GM23338 (cell line): Measurements from ENCODE around the gene GDPD4. TPM values are rescaled to one million over a fixed set of nuclear protein-coding genes. Genes with fewer than 3 reads are reported as not detected.

ENCODE experiments used
- ATAC-seq: fragments of 200-7000 bp; cut with Tn5 transposase; 3 replicates; pipeline ENCODE4 v1.9.1; 2020
- DNase-seq: peaks from one replicate; pipeline ENCODE4 v3.0.0-alpha.2; 2015; ENCODE audit warnings: low spot score
- H2AFZ ChIP-seq: fragments of 200-600 bp; sonication (generic); 2 replicates; pipeline ENCODE4 v1.8.0; 2016; ENCODE audit warnings: antibody characterized with exemption, mild to moderate bottlenecking, moderate library complexity
- H3F3A ChIP-seq: fragments of 200-600 bp; sonication (generic); replicated peaks from 2 replicates; pipeline ENCODE4 v1.8.0; 2017; ENCODE audit warnings: antibody characterized with exemption, mixed run types, low read depth
- H3K27ac ChIP-seq: fragments of 200-600 bp; sonication (generic); 2 replicates; pipeline ENCODE4 v1.6.1; 2016; ENCODE audit warnings: low read depth
- H3K27me3 ChIP-seq: fragments of 200-600 bp; sonication (generic); 2 replicates; pipeline ENCODE4 v1.8.0; 2016; ENCODE audit warnings: mild to moderate bottlenecking, mixed run types, moderate library complexity; ENCODE audit not compliant: insufficient read depth
- H3K36me3 ChIP-seq: fragments of 200-600 bp; sonication (generic); 2 replicates; pipeline ENCODE4 v1.8.0; 2016; ENCODE audit warnings: mild to moderate bottlenecking; ENCODE audit not compliant: insufficient read depth
- H3K4me1 ChIP-seq: fragments of 200-600 bp; sonication (generic); 2 replicates; pipeline ENCODE4 v1.8.0; 2016; ENCODE audit warnings: mild to moderate bottlenecking, moderate library complexity; ENCODE audit not compliant: insufficient read depth
- H3K4me2 ChIP-seq: fragments of 200-600 bp; sonication (generic); 2 replicates; pipeline ENCODE4 v1.7.1; 2017; ENCODE audit warnings: mixed run types
- H3K4me3 ChIP-seq: fragments of 200-600 bp; sonication (generic); 2 replicates; pipeline ENCODE4 v1.6.1; 2016; ENCODE audit warnings: mixed run types
- H3K79me2 ChIP-seq: fragments of 200-600 bp; sonication (generic); replicated peaks from 2 replicates; pipeline ENCODE4 v1.8.0; 2017; ENCODE audit warnings: mild to moderate bottlenecking; ENCODE audit not compliant: insufficient read depth
- H3K9me2 ChIP-seq: fragments of 200-600 bp; sonication (generic); 2 replicates; pipeline ENCODE4 v1.8.0; 2017; ENCODE audit not compliant: insufficient read depth
- H4K20me1 ChIP-seq: fragments of 200-600 bp; sonication (generic); replicated peaks from 2 replicates; pipeline ENCODE4 v1.8.0; 2017; ENCODE audit warnings: mild to moderate bottlenecking; ENCODE audit not compliant: insufficient read depth
- H3K27ac Mint-ChIP-seq: 2 replicates; pipeline ENCODE4 v1.8.0; 2020; ENCODE audit warnings: inconsistent platforms, mild to moderate bottlenecking, moderate library complexity, mixed read lengths
- H3K27me3 Mint-ChIP-seq: 3 replicates; pipeline ENCODE4 v1.8.0; 2022; ENCODE audit warnings: low read depth, mild to moderate bottlenecking, moderate library complexity, mixed read lengths, inconsistent platforms; ENCODE audit not compliant: insufficient read depth, poor library complexity
- H3K36me3 Mint-ChIP-seq: 3 replicates; pipeline ENCODE4 v1.8.0; 2021; ENCODE audit warnings: low read depth, mild to moderate bottlenecking, inconsistent platforms, moderate library complexity, mixed read lengths
- H3K4me1 Mint-ChIP-seq: 3 replicates; pipeline ENCODE4 v1.8.0; 2020; ENCODE audit warnings: mild to moderate bottlenecking, inconsistent platforms, mixed read lengths
- H3K4me3 Mint-ChIP-seq: 3 replicates; pipeline ENCODE4 v1.8.0; 2021; ENCODE audit warnings: moderate library complexity, mild to moderate bottlenecking, inconsistent platforms, mixed read lengths
- H3K9me3 Mint-ChIP-seq: 3 replicates; pipeline ENCODE4 v1.8.0; 2020; ENCODE audit warnings: moderate library complexity, mild to moderate bottlenecking, inconsistent platforms, mixed read lengths
- CREB1 ChIP-seq: fragments of 250-450 bp; sonication (Bioruptor Pico); IDR thresholded peaks from 2 replicates; pipeline ENCODE4 v1.5.0; 2020; ENCODE audit warnings: low read depth, mild to moderate bottlenecking, moderate library complexity
- CTCF ChIP-seq, 2 experiments: fragments of 200-600 bp in 1 of 2; sonication (generic) in 1 of 2; conservative IDR thresholded peaks; 2 replicates each; pipeline versions ENCODE4 v1.5.1 to v1.6.1; 2016 to 2017; ENCODE audit warnings: antibody characterized with exemption in 2 of 2, low read depth in 2 of 2, mild to moderate bottlenecking in 2 of 2, moderate library complexity in 1 of 2
- ETS1 ChIP-seq: IDR thresholded peaks from 2 replicates; pipeline ENCODE4 v1.6.1; 2016; ENCODE audit warnings: antibody characterized with exemption
- EZH2 ChIP-seq: fragments of 200-600 bp; sonication (generic); IDR thresholded peaks from one replicate; pipeline ENCODE4 v1.8.0; 2017; ENCODE audit warnings: antibody characterized with exemption, mild to moderate bottlenecking, low read depth; ENCODE audit not compliant: unreplicated experiment
- EZH2phosphoT487 ChIP-seq: fragments of 200-600 bp; sonication (generic); IDR thresholded peaks from one replicate; pipeline ENCODE4 v1.8.1; 2018; ENCODE audit warnings: antibody characterized with exemption; ENCODE audit not compliant: unreplicated experiment
- JUNB ChIP-seq: IDR thresholded peaks from one replicate; pipeline ENCODE4 v1.6.1; 2016; ENCODE audit warnings: antibody characterized with exemption; ENCODE audit not compliant: unreplicated experiment
- NANOG ChIP-seq: IDR thresholded peaks from 2 replicates; pipeline ENCODE4 v1.6.1; 2016; ENCODE audit warnings: antibody characterized with exemption, borderline replicate concordance
- POLR2AphosphoS5 ChIP-seq: IDR thresholded peaks from 2 replicates; pipeline ENCODE4 v1.6.1; 2016; ENCODE audit warnings: antibody characterized with exemption, low read depth
- REST ChIP-seq: IDR thresholded peaks from one replicate; pipeline ENCODE4 v1.6.1; 2018; ENCODE audit warnings: antibody characterized with exemption; ENCODE audit not compliant: unreplicated experiment
- STAT1 ChIP-seq: IDR thresholded peaks from one replicate; pipeline ENCODE4 v1.6.1; 2016; ENCODE audit warnings: antibody characterized with exemption; ENCODE audit not compliant: unreplicated experiment
- ZNF114 ChIP-seq: fragments of 250-450 bp; sonication (Bioruptor Pico); IDR thresholded peaks from 2 replicates; pipeline ENCODE4 v1.5.0; 2020; ENCODE audit warnings: mild to moderate bottlenecking, moderate library complexity
- ZNF331 ChIP-seq: fragments of 250-450 bp; sonication (Bioruptor Pico); IDR thresholded peaks from 2 replicates; pipeline ENCODE4 v1.5.0; 2020; ENCODE audit warnings: low read depth, mild to moderate bottlenecking, moderate library complexity
- polyA plus RNA-seq: library from polyadenylated mRNA; unstranded; fragments of >200 nt; fragmentation: Nextera tagmentation; extraction: Ambion mirVana; gene quantifications from 2 replicates; pipeline ENCODE4 v1.2.1, GENCODE V29; 2016
- total RNA-seq: library from RNA; depleted of rRNA; stranded (reverse); fragments of >200 nt; shearing (Covaris generic); gene quantifications from 2 replicates; pipeline ENCODE4 v1.2.3, GENCODE V29; 2014

GDPD4 gene
- total and polyA plus RNA-seq, 2 experiments from 2014 or later = not detected

GRCh38 chr11:77249427-77249826, 52.1 kb downstream of the GDPD4 start (continued):
- TF ChIP-seq STAT1 (no peak), CREB1 (CRISPR knock-in tag) (no peak), ZNF114 (CRISPR knock-in tag) (no peak), EZH2phosphoT487 (no peak), NANOG (no peak), JUNB (no peak), ZNF331 (no peak)

- H3K4me3 Mint-ChIP-seq = no peak overlapping the region
- Histone ChIP-seq H4K20me1 (no peaks in the 10 kb centered on the region), H3K4me3 (no peak overlapping the region), H3K79me2 (no peaks in the 10 kb centered on the region), H3F3A (no peaks in the 10 kb centered on the region), H2AFZ (peak overlapping the region; percentile 52; the same call in 1 of the 2 replicates), H3K9me2 (no peaks in the 10 kb centered on the region), H3K4me2 (no peak overlapping the region), H3K27ac (no peak overlapping the region), H3K27me3 (no peaks in the 10 kb centered on the region), H3K36me3 (no peaks in the 10 kb centered on the region), H3K4me1 (no peaks in the 10 kb centered on the region)
- H3K4me1 Mint-ChIP-seq = no peaks in the 10 kb centered on the region
- DNase-seq (no peak), ATAC-seq (no peak)
- H3K27me3 Mint-ChIP-seq = no peaks in the 10 kb centered on the region
- no peaks in the 10 kb centered on the region for H3K36me3 Mint-ChIP-seq
- H3K27ac Mint-ChIP-seq = no peak overlapping the region
- no peaks in the 10 kb centered on the region for H3K9me3 Mint-ChIP-seq
- no peak for TF ChIP-seq CTCF (conservative IDR thresholded peaks at IDR 0.05; ENCODE audit: low read depth in 2 of 2)
- TF ChIP-seq ZNF114 (CRISPR knock-in tag) = no peak
- no peak for TF ChIP-seq EZH2
- no peak for TF ChIP-seq EZH2phosphoT487
- no peak for TF ChIP-seq CREB1 (CRISPR knock-in tag)
- TF ChIP-seq ETS1 = no peak
- no peak for TF ChIP-seq NANOG
- no peak for TF ChIP-seq STAT1
- no peak for TF ChIP-seq REST
- TF ChIP-seq ZNF331 = no peak
- no peak for TF ChIP-seq POLR2AphosphoS5
These were observed 57.0 kb downstream of the GDPD4 start for GRCh38 chr11:77244277-77245027.
